HG03196 (cell line): ENCODE data around the gene EPHB2.

Experiments used
- ATAC-seq: cut with Tn5 transposase; IDR thresholded peaks from one replicate; pipeline ENCODE4 v1.9.1; 2021; ENCODE audit not compliant: unreplicated experiment

EPHB2 gene

DNA sequence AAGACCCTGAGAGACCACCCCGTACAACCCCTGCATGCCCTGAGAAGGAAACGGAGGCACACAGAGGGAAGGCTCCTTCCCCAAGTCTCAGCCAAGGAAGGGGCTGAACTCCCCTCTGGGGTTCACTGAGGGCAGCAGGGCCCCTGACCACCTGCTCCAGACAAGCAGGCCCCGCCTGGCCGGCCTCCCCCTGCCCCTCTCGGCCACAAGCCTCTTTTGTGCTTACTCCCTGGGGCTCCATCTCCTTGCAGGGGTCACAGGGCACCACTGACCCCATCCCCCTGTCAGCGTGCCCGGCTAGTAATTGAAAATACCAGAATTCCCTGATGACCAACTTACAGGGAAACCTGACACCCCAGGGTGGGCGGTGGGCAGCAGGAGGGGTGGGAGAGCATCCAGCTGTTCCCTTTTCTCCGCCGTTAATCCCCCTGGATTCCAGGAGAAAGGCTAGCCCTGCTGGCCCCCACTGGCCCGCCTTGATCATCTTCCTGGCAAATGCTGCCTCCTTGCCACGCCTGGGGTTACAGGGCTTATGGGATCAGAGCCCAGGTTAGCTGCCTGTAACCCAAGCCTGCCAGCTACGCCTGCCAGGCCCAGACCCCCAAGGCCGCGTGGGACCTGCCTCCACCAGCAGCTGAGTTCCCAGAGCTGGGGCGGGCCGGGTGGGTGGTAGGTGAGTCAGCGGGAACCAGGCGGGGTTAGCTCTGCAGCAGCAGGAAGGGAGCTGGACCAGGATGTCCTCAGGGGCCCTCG lies 165.9 kb downstream of the EPHB2 start:
- ATAC-seq = no peak

- ATAC-seq = no peak
These were observed 166.7 kb downstream of the EPHB2 start for GRCh38 chr1:22877112-22877915.

- ATAC-seq = no peak
These were observed 167.3 kb downstream of the EPHB2 start for GRCh38 chr1:22877980-22878379.

DNA sequence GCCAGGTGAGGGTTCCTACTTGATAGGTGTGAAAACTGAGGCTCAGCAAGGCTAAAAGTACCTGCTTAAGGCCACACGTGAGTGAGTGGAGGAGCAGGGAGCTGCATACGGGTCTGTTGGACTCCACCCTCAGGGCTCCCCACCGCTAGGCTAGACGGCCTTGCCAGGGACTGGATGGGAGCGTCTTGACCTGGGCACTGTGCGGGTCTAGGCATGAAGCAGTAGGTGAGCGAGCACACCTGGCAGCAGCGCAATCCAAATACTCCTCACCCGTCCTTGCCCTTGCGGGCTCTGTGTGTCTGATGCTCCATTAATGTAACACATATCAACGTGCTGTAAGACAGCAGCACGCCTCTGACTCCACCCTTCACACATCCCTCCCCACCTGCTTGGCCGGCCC lies 168.0 kb downstream of the EPHB2 start:
- no peak for ATAC-seq

GRCh38 chr1:22879445-22879844 lies 168.8 kb downstream of the EPHB2 start:
- no peak for ATAC-seq

DNA sequence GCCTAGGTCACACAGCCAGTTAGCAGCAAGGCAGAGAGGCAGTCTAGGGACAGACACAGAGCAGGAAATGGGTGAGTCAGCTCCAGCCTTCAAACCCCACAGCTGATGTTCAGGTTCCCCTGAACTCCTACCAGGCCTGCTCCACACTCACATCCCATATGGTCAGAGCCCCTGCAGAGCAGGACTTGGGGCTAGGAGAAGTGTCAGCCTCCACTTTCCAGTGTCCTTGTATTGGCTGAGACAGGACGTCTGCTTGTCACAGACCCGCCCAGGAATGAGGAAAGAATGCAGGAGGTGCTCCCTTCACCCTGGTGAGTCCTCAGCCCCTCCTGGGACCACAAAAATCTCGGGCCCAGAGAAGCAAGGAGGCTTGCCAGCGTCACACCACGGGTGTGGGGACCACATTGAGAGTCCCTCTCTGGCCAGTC lies 169.5 kb downstream of the EPHB2 start:
- no peak for ATAC-seq

DNA sequence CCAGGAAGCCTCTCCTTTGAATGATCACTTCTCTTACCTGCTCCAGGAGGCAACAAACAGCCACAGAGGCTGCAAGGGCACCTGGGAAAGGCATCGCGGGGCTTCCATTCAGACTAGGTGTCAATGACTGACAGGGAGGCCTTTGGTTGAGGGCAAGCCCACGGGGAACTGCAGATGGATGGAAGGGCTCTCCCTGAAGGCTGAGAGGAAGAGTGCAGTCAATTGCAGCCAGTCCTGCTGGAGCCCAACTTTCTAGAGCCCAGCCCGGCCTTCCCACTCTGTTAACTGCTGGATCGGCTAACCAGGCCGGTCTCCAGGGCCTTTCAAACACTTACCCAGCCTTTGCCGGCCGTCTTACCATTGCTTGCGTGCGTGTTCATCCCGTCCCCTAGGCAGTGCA lies 172.8 kb downstream of the EPHB2 start:
- no peak for ATAC-seq

GRCh38 chr1:22884806-22885530 lies 174.3 kb downstream of the EPHB2 start:
- no peak for ATAC-seq

GRCh38 chr1:22886211-22886610 lies 175.6 kb downstream of the EPHB2 start:
- ATAC-seq = no peak

DNA sequence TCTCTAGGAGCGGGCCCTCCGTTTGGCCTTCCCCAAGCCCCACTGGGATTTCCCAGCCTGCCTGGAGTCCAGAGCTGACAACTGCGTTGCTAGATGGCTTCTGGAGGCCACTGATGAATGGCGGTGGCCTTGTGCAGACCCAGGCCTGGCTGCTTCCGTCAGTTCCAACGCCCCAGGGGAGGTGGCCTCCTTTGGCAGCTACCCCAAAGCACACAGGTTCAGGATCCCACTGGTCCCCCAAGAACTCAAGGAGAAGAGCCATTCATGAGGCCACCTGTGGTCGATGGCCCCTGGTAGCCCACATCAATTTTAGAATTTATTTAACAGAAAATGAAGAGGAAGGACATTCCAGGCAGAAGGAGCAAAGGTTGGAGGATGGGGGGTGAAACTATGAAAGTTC lies 176.9 kb downstream of the EPHB2 start:
- ATAC-seq = no peak

DNA sequence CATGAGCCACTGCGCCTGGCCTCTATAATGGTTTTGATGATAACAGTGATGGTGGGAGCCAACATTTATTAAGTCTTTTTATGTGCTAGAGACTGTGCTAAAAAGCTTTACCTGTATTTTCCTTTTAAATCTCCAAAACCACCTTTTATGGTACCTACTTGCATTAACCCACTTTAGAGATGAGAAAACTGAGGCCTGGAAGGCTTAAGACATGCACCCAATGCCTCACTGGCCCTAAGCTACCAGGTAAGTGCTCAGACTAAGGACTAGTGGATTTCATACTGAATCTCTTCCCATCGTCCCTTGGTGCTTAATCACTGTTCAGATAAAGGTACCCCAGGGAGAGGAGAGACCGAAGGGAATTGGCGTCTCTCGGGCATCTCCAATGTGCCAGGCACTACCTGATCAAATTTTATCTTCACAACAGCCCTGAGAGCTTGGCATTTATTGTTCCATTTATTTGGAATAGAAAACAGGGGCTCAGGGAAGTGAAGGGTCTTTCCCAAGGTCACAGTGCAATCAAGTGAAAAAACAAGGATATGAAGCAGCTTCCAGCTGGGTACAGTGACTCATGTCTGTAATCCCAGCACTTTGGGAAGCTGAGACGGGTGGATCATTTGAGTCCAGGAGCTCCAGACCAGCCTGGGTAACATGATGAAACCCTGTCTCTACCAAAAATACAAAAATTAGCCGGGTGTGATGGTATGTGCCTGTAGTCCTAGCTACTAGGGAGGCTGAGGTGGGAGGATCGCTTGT lies 177.9 kb downstream of the EPHB2 start:
- no peak for ATAC-seq

DNA sequence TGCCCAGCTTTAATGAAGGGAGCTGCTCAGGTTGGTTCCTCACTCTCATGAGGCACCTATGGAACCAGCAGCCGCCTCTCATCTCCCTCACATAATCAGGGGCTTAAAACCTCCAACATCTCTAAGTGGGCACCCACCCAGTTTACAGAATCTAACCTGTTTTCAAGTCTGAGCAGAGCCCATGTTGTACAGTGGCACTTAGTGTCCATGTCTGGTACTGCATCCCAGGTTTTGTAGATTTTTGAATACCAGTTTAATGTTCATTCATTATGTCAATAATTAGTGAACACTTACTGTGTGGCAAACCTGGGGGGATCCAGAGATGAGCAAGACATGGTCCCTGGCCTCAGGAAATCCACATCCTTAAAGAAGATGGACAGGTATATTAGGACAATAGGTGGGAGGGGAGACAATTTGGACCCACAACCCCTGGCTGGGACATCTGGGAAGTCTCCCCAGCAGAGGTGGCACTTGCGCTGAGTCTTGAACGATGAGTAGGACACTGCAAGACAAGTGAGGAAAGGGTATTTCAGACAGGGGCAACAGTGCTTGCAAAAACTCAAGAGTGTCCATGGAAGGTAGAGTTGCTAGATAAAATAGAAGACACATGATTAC lies 178.7 kb downstream of the EPHB2 start:
- ATAC-seq = no peak

- ATAC-seq = no peak
These were observed 182.2 kb downstream of the EPHB2 start for GRCh38 chr1:22892789-22893188.

DNA sequence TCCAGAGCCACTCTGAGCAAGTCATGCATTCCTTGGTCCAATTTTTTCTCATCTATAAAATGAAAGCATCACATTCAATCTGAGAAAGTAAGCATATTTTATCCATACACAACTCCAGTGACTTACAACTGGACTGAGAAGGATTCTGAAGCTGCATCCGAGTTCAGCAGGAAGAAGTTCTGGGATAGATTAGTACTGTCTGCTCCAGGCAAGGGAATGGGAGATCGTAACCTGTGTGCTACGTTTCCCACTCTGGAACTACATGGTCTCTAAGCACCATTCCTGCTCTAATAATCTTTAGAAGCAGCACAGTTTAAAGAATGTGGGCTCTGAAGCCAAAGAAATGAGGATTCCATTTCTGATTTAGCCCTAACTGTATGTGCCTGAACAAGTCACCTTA lies 182.7 kb downstream of the EPHB2 start:
- ATAC-seq = no peak

DNA sequence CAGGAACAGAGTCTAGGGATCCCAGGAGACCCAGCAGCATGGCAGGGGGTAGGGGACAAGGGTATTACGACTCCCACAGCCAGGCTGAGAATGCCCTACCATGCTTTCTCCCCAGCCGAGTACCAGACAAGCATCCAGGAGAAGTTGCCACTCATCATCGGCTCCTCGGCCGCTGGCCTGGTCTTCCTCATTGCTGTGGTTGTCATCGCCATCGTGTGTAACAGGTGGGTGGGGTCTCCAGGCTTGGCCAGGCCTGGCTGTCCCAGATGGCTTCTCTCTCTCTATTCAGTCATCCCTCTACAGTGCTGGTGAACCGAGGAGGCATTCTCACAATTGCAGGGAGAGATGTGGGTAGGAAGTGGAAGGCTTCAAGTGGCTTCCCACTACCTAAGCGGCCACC lies 184.7 kb downstream of the EPHB2 start:
- no peak for ATAC-seq

DNA sequence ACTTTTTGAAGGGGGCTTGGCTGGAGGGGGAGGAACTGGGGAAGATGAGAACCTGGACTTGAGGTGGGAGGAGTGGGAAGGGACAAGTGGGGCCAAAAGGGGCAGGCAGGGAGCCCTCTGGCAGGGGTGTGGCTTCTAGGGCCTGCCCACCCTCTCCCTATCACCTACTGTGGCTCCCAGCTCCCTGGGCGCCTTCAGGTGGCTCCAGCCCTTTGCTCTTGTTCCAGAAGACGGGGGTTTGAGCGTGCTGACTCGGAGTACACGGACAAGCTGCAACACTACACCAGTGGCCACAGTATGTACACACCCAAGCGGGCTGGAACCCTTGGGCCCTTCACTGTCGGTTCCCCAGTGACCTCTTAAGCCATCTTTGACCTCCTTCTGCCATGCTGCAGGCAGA lies 185.5 kb downstream of the EPHB2 start:
- no peak for ATAC-seq

DNA sequence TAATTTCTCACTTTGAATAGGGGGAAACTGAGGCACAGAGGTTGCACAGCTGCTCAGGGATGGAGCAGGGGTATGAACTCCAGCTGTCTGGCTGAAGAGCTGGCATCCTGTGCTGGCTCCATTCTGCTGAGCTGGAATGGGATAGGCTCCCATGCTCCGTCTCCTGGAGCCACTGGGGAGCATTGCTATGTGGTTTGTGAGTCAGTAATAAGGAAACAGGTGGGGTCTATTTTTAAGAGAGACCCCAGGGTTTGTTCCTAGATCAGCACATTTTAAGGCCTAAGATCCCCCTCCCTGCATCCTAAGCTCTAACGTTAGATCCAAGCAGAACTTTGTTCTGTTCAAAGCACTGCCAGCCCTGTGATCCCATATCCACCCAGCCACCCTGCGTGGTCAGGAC lies 189.8 kb downstream of the EPHB2 start:
- no peak for ATAC-seq

DNA sequence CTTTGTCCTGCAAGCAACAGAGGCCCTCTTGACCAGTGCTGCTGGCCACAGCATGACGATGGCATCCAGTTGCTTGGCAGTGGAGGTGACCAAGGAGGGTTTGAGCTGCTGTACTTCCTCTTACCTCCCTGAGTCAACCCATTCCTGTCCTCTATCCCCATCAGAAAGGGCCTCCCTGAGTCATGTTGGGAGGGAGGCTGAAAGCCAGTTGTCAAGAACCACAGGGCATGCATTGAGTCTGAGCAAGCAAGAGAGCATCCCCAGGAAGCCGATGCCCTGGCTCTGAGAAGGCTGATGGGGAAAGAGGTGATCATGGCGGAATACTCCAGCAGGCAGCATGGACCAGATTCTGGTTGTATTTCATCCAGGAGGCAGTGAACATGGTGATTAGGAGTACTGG lies 192.5 kb downstream of the EPHB2 start:
- no peak for ATAC-seq

- ATAC-seq = no peak
These were observed 196.3 kb downstream of the EPHB2 start for GRCh38 chr1:22906968-22907367.

DNA sequence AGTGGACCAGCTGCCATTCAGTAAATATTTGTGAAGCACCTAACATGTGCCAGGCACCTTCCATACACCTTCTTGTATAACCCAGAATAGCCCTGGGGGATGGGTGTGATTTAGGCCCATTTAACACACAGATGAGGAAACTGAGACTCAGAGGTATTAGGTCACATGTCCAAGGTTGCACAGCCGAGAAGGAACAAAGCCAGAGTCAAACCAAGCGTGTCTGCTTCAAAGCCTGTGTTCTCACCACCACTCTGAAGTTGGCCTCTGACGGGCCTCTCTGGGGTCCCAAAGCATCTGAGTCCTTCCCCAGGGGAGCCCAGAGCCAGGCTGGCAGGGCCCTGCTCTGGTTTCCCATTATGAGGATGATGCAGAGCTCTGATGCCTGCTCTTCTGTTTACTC lies 196.9 kb downstream of the EPHB2 start:
- no peak for ATAC-seq
